HPDE6-E6E7 (cell line): Measurements from ENCODE around the gene HSD17B8.
A peak's percentile ranks its signal among the peaks of the same experiment; 100 is the strongest.

Source experiments
- DNase-seq: peaks from one replicate; pipeline ENCODE4 v3.0.0; 2011; ENCODE audit warnings: missing footprints; ENCODE audit errors: extremely low spot score

The HSD17B8 gene

GRCh38 chr6:33204415-33205190, at the start of gene HSD17B8:
Gene HSD17B8, plus strand, starts transcription at chr6:33204655. Its CDS starts 14 bp downstream, at chr6:33204669.
- DNase-seq = peak; percentile 93

GRCh38 chr6:33156561-33156960, 47.9 kb upstream of the HSD17B8 start:
- no peak for DNase-seq

DNA sequence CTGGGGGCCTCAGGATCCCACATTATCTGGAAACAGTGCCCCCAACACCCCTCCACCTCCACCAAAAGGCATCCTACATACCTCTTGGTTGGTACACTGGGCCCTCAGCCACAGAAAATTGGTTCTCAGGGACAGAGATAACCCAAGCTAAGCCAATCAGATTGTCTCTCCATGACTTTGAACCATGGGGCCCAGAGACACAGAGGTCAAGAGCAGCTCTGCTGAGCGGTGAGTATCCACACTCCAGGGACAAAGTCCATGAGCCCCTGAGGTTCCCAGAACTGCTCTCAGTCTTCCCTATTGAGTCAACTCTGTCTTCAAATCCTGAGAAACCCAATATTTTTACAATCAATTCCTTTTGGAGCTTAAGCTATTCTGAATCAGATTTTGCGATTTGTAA, 47.5 kb upstream of the HSD17B8 start:
- no peak for DNase-seq

GRCh38 chr6:33160096-33160495, 44.4 kb upstream of the HSD17B8 start:
- DNase-seq = no peak

DNA sequence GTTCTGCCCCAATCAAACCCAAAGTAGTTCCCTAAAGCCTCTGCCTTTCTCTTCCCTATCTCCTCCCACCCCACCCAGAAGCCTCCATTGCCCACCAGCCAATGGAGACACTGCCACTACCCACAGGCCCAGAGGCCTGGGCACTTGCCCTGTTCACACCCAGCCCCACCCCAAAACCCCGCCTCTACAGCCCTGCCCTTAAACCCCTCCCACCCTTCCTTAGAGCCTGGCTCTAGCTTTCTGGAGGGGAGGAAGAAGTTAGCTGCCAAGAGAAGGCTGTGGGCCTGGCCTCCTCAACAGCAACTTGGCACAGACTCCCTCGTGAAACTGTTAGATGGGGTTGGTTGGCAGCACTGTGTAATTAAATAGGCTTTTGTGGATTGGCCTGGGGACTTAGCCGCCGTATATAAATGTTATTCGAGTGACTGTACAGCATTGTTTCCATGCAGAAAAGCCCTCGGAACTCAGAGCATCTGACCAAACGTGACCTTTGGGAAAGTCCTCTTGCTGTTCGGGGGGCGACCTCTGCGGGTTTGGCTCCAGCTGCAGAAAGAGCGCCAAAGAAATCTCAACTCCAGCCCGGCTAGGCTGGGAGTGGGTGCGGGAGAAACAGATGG, 43.6 kb upstream of the HSD17B8 start:
- peak; percentile 22 for DNase-seq

DNA sequence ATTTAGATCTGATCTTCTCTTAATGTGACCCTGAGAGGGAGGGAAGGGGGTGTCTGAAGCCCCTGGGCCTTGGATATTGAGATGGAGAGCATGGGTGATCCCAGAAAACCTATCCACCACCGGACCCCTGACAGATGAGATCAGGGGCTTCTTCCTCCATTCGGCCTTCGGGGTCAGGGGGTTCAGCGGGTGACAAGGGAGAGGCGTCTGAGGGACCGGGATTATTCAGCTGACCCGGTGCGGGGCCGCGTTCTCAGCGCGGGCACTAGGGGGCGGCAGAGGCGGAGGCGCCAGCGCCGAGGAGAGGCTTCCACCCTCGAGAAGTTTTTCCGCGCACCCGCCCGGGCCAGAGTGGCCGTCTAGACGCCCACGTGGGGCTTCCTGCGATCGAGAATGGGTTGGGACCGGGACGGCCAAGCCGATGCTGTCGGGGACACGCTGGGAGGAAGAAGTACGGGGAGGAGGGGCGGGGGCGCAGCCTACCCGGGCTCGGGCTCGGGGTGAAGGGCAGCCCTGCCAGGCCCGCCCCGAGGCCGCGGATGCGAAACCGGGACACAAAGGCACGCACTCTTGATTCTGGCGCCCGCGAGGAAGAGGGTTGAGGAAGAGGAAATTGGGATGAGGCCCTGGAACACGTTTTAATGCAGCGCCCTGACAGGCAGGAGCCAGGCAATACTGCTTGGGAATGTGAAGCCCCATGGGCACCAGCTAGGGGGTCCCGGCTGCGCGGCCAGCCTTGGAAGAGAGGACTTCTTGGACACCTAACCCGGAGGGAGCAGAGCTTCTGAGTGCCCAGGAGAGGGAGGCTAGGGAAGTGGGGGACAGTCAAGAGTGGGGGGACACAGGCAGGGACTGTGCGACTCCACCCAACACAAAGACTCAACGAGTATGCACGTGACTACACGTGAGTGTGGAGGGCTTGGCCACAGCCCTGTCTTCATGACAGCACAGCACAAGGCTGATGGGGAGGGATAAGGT, 42.8 kb upstream of the HSD17B8 start:
- DNase-seq = peak; percentile 81

DNA sequence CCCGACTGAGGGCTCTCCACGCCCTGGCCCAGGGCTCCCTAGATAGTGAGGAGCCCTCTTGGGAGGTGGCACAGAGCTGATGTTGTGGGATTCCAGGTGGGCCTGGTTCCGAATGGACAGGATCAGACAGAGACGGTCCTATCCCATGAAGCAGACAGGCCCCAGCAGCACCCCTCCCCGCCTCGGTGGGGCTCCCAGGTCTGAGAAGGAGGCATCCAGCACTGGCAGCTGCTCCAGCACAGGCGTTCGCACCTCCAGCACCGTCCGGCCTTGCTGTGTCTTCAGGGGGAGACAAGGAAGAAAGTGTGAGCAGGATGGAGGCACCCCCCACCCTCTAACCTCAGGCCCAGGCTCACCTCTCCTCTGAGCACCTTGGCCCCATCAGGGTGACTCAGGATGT, 40.9 kb upstream of the HSD17B8 start:
- DNase-seq = no peak

DNA sequence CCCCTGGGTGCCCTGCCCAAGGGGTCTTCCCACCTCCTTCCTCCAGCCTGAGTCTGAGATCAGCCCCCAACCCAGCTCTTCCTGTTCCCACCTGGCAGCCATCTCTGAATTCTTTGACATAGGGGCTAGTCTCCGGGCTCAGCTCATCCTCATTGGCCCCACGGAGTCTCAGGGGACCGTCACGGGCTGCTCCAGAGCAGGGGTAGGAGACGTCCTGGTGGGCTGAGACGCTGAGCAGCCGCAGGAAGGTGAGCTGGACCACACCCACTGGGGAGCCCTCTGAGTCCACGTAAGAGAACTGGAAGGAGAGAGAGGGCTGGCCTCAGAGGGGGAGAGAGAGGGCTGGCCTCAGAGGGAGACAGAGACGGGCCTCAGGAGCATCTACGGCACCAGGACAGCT, 40.3 kb upstream of the HSD17B8 start:
- DNase-seq = no peak

DNA sequence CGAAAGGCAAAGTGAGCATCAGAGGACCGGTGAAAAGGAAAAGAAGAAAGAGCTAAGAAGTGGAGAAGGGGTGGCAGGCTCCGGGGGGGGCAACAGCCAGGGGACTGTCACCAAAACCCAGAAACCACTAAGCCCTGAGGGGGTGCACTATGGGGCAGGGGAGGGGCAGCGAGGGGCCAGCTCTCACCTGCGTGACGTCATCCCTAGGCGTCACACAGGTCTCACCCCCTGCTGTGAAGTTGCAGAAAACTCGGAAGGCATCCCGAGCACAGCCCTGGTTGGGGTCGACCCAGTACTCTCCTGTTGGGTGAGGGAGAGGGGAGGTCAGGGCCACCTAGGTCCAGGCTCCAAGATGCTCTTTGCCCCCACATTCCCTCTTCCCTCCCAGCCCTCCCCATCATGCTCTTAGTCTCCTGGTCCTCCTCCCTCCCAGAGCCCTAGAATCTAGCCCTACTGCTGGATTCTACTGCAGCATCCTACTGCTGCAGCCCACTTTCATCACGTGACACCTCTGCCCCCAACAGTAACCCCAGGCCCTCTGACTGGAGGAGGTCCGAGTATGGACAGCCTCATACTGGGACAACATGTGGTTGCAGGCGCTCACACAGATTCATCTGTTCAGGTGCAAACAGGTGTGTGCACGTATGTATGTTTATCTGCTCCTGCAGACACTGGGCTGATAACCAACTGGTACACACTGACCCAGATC, 39.6 kb upstream of the HSD17B8 start:
- no peak for DNase-seq

DNA sequence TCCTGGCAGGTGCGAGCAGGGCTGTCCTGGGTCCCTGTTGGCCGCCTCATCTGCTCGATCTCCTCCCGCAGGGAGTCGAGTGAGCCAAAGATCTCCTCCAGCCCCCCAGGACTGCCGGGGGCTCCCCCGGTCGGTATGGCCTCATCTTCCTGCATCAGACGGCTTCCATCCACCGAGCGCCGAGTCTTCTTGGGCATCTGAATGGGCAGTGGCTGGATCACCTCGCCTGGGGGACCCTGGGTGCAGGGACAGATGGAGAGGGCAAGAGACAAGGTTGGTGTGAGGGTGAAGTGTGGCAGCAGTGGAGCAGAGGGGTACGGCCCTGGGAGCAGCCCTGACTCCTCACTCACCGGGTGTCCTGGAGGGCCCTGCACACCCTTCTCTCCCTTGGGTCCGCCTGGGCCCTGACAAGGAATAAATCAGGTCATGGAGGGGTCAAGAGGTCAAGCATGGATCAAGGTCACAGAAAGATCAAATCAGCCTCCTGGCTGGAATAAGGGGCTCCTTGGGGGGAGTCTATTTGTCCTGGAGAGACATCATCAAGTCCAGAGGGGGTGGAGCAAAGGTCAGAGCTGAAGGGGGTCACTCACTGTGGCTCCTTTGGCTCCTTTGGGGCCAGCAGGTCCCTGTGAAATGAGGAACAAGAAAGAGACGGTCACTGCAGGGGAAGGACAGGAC, 38.7 kb upstream of the HSD17B8 start:
- no peak for DNase-seq

GRCh38 chr6:33166363-33166762, 38.1 kb upstream of the HSD17B8 start:
- DNase-seq = no peak

GRCh38 chr6:33166811-33167210, 37.6 kb upstream of the HSD17B8 start:
- no peak for DNase-seq

DNA sequence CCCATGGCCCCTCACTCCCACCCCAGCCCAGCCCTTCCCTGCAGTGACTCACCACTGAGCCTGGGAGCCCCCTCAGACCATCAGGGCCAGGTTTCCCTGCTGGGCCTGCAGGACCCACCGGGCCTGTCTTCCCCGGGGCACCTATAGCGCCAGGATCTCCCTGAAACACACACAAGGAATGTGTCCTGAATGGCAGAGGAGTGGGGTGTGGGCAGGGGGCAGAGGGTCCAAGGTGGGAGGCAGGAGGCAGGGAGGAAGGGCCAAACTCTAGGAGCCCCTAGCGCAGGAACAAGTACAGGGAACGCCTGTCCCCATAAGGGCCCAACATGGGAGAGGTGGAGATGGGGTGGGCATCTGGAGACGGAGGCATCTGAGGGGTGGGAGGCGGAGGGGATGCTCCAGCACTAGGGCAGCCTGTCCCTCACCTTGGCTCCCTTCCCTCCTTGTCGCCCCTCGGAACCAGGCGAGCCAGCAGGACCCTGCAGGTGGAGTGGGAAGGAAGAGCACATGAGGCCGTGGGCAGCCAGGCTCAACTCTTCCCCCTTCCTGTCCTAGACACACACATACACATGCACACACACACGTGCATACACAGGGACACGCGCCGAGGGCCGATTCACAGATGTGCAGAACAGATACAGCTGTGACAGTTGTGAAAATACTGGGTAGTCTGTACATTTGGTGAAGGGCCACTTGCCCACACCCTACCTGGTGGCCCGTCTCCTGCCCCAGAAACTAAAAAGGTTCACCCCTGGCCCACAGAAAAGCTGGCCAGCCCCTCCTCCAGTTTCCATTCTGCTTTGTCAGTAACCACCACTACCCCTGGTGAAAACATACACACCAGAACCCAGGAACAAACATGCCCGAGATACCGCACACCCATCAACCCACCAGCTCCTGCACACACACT, 36.8 kb upstream of the HSD17B8 start:
- no peak for DNase-seq

- DNase-seq = no peak
Observed at GRCh38 chr6:33168284-33168601, 36.2 kb upstream of the HSD17B8 start.

- DNase-seq = no peak
Observed at GRCh38 chr6:33168639-33169038, 35.8 kb upstream of the HSD17B8 start.

- no peak for DNase-seq
Observed at GRCh38 chr6:33169291-33170175, 34.9 kb upstream of the HSD17B8 start.

GRCh38 chr6:33170176-33171015, 34.1 kb upstream of the HSD17B8 start:
- DNase-seq = no peak
